ENCODE measurements around the gene RASA1.
"Not testable (repeated sequence)": the region's sequence is repeated elsewhere in the genome, so short reads cannot be mapped to it uniquely, and the experiment has no call there.

RASA1 gene

DNA sequence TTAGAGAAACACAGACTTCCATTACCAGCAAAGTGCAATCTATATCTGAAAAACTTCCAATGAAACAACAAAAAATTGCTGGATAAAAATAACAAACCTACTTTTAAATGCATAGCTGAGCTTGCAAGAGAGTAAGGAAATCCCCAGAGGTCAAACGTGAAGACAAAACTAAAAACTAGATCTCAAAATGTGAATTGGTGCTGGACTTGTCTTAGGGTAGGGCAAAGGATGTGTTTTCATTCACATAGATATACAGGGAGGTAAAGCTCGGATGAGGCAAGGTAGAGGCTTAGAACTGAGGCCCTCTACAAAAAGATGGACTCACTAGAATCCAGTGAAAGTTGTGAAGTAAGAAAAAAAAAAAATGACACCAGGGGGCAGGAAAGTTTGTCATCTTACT, 13.6 kb upstream of the RASA1 start:
- no peaks in the 10 kb centered on the region for H3K9me3 ChIP-seq (ENCODE audit: control insufficient read depth, insufficient read depth, low read length)
- no CpG with 5 or more reads among the region's 2 CpGs for WGBS (ENCODE audit: insufficient coverage, insufficient read length)
- H3K36me3 ChIP-seq (ENCODE audit: control insufficient read depth, insufficient read depth, low read length) = no peaks in the 10 kb centered on the region

DNA sequence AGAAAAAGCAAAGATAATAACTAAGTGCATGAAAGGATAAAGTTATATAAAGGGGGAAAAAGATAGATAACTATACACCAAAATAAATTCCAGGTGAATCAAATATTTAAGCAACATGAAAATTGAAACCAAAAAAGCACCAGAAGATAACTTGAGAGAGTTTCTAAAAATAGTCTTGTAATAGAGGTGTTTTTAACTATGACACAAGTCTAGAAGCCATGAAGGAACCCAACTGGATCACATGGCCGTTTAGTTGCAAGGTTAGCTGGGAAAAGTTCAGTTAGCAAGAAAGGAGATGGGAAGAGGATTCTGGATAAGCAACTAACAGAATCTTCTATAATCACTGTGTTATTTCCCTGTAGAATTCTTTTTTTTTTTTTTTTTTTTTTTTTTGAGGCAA, 9.2 kb upstream of the RASA1 start:
- WGBS (ENCODE audit: insufficient coverage, insufficient read length) = no CpG with 5 or more reads among the region's 1 CpG
- H3K27ac ChIP-seq (ENCODE audit: low read length) = no peak overlapping the region
- peaks cover 6% of the 10 kb centered on the region; the same call in 1 of the 2 replicates for H3K27me3 ChIP-seq (ENCODE audit: control insufficient read depth, insufficient read depth, low read length)
- DNase-seq (ENCODE audit: low read depth, low spot score) = no peak
- H3K4me3 ChIP-seq (ENCODE audit: low read length) = no peak overlapping the region
- no peaks in the 10 kb centered on the region for H3K36me3 ChIP-seq (ENCODE audit: control insufficient read depth, insufficient read depth, low read length)
- H3K9me3 ChIP-seq (ENCODE audit: control insufficient read depth, insufficient read depth, low read length) = no peaks in the 10 kb centered on the region
- no peaks in the 10 kb centered on the region for H3K4me1 ChIP-seq (ENCODE audit: control insufficient read depth, insufficient read depth, low read length)

More for the DNA sequence above, 13.6 kb upstream of the RASA1 start:
- H3K27ac ChIP-seq (ENCODE audit: low read length) = no peak overlapping the region
- no peak for DNase-seq (ENCODE audit: low read depth, low spot score)
- H3K4me1 ChIP-seq (ENCODE audit: control insufficient read depth, insufficient read depth, low read length) = no peaks in the 10 kb centered on the region
- no peak overlapping the region for H3K4me3 ChIP-seq (ENCODE audit: low read length)
- H3K27me3 ChIP-seq (ENCODE audit: control insufficient read depth, insufficient read depth, low read length) = no peaks in the 10 kb centered on the region

DNA sequence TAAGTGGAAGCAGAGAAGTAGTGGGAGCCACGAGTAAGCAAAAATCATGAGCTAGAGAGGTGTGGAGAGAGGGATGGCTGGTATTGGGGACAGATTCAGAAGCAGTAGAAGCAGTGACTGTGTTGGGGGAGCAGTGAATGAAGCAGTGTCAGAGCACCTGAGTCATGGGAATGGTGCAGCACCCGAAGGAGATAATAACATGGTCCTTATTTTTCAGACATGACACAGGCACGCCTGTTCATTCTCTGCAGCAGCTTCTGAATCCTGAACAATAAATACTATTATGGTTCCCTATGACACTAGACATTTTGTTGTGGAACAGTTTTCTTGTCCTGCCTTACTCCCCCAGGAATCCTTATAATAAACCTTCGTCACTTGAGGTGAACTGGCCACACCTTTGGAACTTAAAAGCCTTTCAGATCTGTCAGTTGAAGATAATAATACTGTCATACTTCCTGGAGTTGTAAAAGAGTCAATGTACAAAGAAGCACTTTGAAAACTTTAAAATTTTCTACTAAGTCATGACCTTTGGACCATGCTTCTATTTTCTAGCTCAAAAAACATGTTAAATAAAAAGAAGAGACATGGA, 7.0 kb upstream of the RASA1 start:
- no peaks in the 10 kb centered on the region for H3K36me3 ChIP-seq (ENCODE audit: control insufficient read depth, insufficient read depth, low read length)
- no peaks in the 10 kb centered on the region for H3K9me3 ChIP-seq (ENCODE audit: control insufficient read depth, insufficient read depth, low read length)
- H3K4me1 ChIP-seq (ENCODE audit: control insufficient read depth, insufficient read depth, low read length) = peaks cover 1% of the 10 kb centered on the region; the same call in 1 of the 2 replicates
- H3K4me3 ChIP-seq (ENCODE audit: low read length) = no peak overlapping the region
- H3K27me3 ChIP-seq (ENCODE audit: control insufficient read depth, insufficient read depth, low read length) = peaks cover 6% of the 10 kb centered on the region; the same call in 1 of the 2 replicates
- DNase-seq (ENCODE audit: low read depth, low spot score) = no peak
- H3K27ac ChIP-seq (ENCODE audit: low read length) = no peak overlapping the region
- no CpG with 5 or more reads among the region's 4 CpGs for WGBS (ENCODE audit: insufficient coverage, insufficient read length)

DNA sequence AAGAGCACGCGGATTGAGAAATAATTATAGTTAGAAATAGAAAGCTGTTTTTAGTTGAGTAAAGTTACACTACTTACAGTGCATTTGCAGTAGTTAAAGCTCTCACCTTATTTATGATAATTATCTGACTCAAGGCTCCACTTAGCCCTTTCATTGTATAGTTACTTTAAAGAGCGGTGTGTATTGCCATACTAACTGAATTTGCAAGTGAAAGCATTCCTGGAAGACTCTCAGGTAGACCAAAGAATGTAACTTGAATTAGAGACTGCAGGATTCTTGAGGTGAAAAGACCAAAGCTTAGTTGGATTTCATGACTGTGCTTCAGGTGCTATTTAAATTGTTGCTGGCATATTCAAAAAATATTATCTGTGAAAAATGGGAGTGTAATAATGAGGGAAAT, 4.2 kb upstream of the RASA1 start:
- peaks cover 6% of the 10 kb centered on the region; the same call in 1 of the 2 replicates for H3K27me3 ChIP-seq (ENCODE audit: control insufficient read depth, insufficient read depth, low read length)
- no CpG with 5 or more reads among the region's 3 CpGs for WGBS (ENCODE audit: insufficient coverage, insufficient read length)
- H3K9me3 ChIP-seq (ENCODE audit: control insufficient read depth, insufficient read depth, low read length) = no peaks in the 10 kb centered on the region
- H3K4me3 ChIP-seq (ENCODE audit: low read length) = no peak overlapping the region
- no peaks in the 10 kb centered on the region for H3K36me3 ChIP-seq (ENCODE audit: control insufficient read depth, insufficient read depth, low read length)
- H3K27ac ChIP-seq (ENCODE audit: low read length) = no peak overlapping the region
- peaks cover 1% of the 10 kb centered on the region; the same call in 1 of the 2 replicates for H3K4me1 ChIP-seq (ENCODE audit: control insufficient read depth, insufficient read depth, low read length)
- DNase-seq (ENCODE audit: low read depth, low spot score) = peak; percentile 9

DNA sequence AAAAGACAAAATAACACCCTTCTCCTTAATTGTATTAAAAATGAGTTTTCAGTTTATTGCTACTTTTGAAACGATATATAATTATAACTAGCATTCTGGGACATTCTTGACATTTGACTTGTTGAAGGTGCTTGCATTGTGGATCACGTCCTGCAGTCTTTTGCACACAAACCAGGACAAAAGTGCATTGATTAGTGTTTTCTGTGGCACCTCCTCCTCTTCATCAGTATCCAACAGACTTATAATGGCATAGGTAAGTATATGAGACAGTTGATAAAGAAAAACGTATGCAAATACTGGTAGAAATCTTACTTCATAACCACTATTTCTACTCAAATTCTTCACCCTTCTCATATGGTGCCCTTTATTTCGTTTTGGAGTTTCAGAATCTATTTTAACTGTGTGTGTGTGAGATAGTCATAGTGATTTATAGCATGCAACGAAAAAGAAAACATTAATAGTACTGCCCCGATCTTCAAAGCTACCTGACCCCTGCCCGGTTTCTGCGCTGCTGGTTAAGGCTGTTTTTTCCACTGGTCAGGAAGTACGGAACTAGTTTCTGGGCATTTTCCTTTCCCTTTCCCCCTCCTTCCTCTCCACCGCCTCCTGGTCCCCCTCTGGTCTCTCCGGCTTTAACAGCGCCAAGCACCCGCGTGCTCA, 639 bp upstream of the RASA1 start:
- DNase-seq (ENCODE audit: low read depth, low spot score) = no peak
- Histone ChIP-seq H3K27ac (ENCODE audit: low read length) (no peak overlapping the region), H3K4me1 (ENCODE audit: control insufficient read depth, insufficient read depth, low read length) (peaks cover 1% of the 10 kb centered on the region; the same call in 1 of the 2 replicates), H3K36me3 (ENCODE audit: control insufficient read depth, insufficient read depth, low read length) (no peaks in the 10 kb centered on the region), H3K27me3 (ENCODE audit: control insufficient read depth, insufficient read depth, low read length) (peaks cover 6% of the 10 kb centered on the region; the same call in 1 of the 2 replicates), H3K9me3 (ENCODE audit: control insufficient read depth, insufficient read depth, low read length) (no peaks in the 10 kb centered on the region), H3K4me3 (ENCODE audit: low read length) (peak overlapping the region; percentile 98; the same call in 1 of the 2 replicates)
- no CpG with 5 or more reads among the region's 14 CpGs for WGBS (ENCODE audit: insufficient coverage, insufficient read length)

DNA sequence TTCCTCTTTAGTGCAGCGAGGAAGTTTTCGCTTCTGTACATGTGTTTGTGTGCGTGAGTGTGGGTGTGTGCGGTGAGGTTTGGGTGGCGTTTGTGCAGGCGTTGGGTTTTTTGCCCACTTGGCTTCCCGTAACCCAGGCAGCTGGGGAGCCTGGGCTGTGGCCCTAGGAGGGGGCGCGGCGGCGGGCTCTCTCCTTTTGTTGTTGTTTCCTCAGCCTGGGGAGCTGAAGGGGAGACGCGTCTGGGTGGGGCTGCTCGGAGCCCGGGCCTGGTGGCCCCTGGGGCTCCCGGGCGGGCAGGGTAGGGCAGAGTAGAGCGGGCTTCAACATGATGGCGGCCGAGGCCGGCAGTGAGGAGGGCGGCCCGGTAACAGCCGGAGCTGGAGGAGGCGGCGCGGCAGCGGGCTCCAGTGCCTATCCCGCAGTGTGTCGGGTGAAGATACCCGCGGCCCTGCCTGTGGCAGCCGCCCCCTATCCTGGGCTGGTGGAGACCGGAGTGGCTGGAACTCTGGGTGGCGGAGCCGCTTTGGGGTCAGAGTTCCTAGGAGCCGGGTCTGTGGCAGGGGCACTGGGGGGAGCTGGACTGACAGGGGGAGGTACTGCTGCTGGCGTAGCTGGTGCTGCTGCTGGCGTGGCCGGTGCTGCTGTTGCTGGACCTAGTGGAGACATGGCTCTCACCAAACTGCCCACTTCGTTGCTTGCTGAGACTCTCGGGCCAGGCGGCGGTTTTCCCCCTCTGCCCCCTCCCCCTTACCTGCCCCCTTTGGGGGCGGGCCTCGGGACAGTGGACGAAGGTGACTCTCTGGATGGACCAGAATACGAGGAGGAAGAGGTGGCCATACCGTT, 665 bp downstream of the RASA1 start:
- Histone ChIP-seq H3K36me3 (ENCODE audit: control insufficient read depth, insufficient read depth, low read length) (no peaks in the 10 kb centered on the region), H3K27me3 (ENCODE audit: control insufficient read depth, insufficient read depth, low read length) (no peaks in the 10 kb centered on the region), H3K27ac (ENCODE audit: low read length) (no peak overlapping the region), H3K9me3 (ENCODE audit: control insufficient read depth, insufficient read depth, low read length) (no peaks in the 10 kb centered on the region), H3K4me3 (ENCODE audit: low read length) (peak overlapping the region; percentile 98), H3K4me1 (ENCODE audit: control insufficient read depth, insufficient read depth, low read length) (peaks cover 1% of the 10 kb centered on the region; the same call in 1 of the 2 replicates)
- peak; percentile 13 for DNase-seq (ENCODE audit: low read depth, low spot score)
- WGBS (ENCODE audit: insufficient coverage, insufficient read length) = no CpG with 5 or more reads among the region's 49 CpGs

DNA sequence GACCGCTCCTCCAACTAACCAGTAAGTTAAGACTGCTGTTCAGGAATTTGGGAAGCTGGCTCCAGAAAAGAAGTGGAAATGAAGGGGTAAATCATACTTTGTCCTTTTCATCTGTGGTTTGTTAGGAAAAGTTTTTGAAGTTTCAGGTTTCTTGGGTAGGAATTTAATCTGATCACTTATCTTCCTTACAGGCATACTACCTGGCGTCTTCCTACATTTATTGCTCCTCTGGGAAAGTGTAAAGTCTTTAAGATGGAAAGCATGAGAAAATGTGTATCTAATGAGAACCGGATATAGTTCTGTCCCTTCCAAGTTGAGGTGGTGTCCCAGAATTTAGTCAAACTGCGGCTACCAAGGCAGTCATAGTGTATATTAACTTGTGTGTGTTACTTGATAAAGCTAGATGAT, 1.3 kb downstream of the RASA1 start:
- no peaks in the 10 kb centered on the region for H3K4me1 ChIP-seq (ENCODE audit: control insufficient read depth, insufficient read depth, low read length)
- no CpG with 5 or more reads among the region's 4 CpGs for WGBS (ENCODE audit: insufficient coverage, insufficient read length)
- peak overlapping the region; percentile 98; the same call in 1 of the 2 replicates for H3K4me3 ChIP-seq (ENCODE audit: low read length)
- no peak overlapping the region for H3K27ac ChIP-seq (ENCODE audit: low read length)
- no peaks in the 10 kb centered on the region for H3K36me3 ChIP-seq (ENCODE audit: control insufficient read depth, insufficient read depth, low read length)
- no peaks in the 10 kb centered on the region for H3K27me3 ChIP-seq (ENCODE audit: control insufficient read depth, insufficient read depth, low read length)
- no peak for DNase-seq (ENCODE audit: low read depth, low spot score)
- no peaks in the 10 kb centered on the region for H3K9me3 ChIP-seq (ENCODE audit: control insufficient read depth, insufficient read depth, low read length)

DNA sequence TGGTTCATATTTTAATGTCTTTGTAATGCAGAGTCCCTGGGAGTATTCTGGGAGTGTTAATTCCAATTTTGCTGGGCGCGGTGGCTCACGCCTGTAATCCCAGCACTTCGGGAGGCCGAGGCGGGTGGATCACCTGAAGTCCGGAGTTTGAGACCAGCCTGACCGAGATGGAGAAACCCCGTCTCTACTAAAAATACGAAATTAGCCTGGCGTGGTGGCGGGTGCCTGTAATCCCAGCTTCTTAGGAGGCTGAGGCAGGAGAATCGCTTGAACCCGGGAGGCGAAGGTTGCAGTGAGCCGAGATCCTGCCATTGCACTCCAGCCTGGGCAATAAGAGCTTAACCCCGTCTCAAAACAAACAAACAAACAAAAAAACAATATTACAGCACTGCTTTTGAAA, 3.2 kb downstream of the RASA1 start:
- H3K4me1 ChIP-seq (ENCODE audit: control insufficient read depth, insufficient read depth, low read length); H3K27ac ChIP-seq (ENCODE audit: low read length); H3K36me3 ChIP-seq (ENCODE audit: control insufficient read depth, insufficient read depth, low read length); H3K27me3 ChIP-seq (ENCODE audit: control insufficient read depth, insufficient read depth, low read length); H3K9me3 ChIP-seq (ENCODE audit: control insufficient read depth, insufficient read depth, low read length); H3K4me3 ChIP-seq (ENCODE audit: low read length); DNase-seq (ENCODE audit: low read depth, low spot score): not testable (repeated sequence)
- no CpG with 5 or more reads among the region's 17 CpGs for WGBS (ENCODE audit: insufficient coverage, insufficient read length)

DNA sequence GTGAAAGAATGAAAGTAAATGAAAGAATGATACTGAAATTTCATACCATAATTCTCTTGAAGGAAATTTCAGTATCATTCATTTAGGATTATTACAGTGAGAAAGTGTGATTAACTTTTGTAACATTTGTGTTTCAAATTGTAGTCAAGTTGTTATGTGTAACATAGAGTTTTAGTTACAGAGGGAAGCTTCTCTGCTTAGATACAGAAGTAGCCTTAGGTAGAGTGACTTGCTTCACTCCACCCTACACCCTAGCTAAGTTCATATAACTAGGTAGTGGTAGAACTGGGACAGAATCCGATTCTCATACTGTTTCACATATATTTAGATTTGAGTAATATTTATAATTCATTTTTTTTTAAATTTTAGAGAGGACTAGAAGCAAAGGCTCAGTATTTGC, 9.0 kb downstream of the RASA1 start:
- H3K4me3 ChIP-seq (ENCODE audit: low read length) = no peak overlapping the region
- WGBS (ENCODE audit: insufficient coverage, insufficient read length) = no CpG with 5 or more reads among the region's 1 CpG
- no peaks in the 10 kb centered on the region for H3K4me1 ChIP-seq (ENCODE audit: control insufficient read depth, insufficient read depth, low read length)
- no peaks in the 10 kb centered on the region for H3K9me3 ChIP-seq (ENCODE audit: control insufficient read depth, insufficient read depth, low read length)
- DNase-seq (ENCODE audit: low read depth, low spot score) = no peak
- no peaks in the 10 kb centered on the region for H3K36me3 ChIP-seq (ENCODE audit: control insufficient read depth, insufficient read depth, low read length)
- no peaks in the 10 kb centered on the region for H3K27me3 ChIP-seq (ENCODE audit: control insufficient read depth, insufficient read depth, low read length)
- no peak overlapping the region for H3K27ac ChIP-seq (ENCODE audit: low read length)

DNA sequence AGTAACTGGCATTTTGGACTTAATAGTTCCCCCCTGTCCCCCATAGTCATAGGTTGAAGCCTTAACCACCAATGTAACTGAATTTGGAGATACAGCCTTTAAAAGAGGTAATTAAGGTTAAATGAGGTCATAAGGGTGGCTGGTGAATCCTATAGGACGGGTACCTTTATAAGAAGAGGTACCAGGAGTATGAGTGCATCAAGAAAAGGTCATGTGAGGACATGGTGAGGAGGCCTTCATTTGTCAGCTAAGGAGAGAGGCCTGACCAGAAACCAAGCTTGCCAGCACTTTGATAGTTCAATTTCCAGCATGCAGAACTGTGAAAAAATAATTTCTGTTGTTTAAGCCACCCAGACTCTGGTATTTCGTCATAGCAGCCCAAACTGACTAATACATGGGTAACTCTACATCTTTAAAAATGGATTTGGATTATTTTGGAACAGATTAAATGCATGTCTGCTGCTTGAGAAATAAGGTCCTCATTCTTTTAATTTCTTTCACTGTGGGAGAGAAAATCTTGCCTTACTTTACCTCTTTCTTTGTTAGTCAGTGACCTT, 9.7 kb downstream of the RASA1 start:
- no CpG with 5 or more reads among the region's 2 CpGs for WGBS (ENCODE audit: insufficient coverage, insufficient read length)
- no peaks in the 10 kb centered on the region for H3K9me3 ChIP-seq (ENCODE audit: control insufficient read depth, insufficient read depth, low read length)

More for the DNA sequence above, 9.7 kb downstream of the RASA1 start:
- no peak for DNase-seq (ENCODE audit: low read depth, low spot score)
- no peak overlapping the region for H3K27ac ChIP-seq (ENCODE audit: low read length)
- no peak overlapping the region for H3K4me3 ChIP-seq (ENCODE audit: low read length)
- no peaks in the 10 kb centered on the region for H3K27me3 ChIP-seq (ENCODE audit: control insufficient read depth, insufficient read depth, low read length)
- H3K36me3 ChIP-seq (ENCODE audit: control insufficient read depth, insufficient read depth, low read length) = no peaks in the 10 kb centered on the region
- no peaks in the 10 kb centered on the region for H3K4me1 ChIP-seq (ENCODE audit: control insufficient read depth, insufficient read depth, low read length)

Data from iPS DF 6.9 (cell line).